GM18502 (cell line): ENCODE data around the gene RBM15.

Experiments used
- ATAC-seq: cut with Tn5 transposase; IDR thresholded peaks from one replicate; pipeline ENCODE4 v1.9.1; 2021; ENCODE audit warnings: mild to moderate bottlenecking; ENCODE audit not compliant: unreplicated experiment, poor library complexity

Gene RBM15

DNA sequence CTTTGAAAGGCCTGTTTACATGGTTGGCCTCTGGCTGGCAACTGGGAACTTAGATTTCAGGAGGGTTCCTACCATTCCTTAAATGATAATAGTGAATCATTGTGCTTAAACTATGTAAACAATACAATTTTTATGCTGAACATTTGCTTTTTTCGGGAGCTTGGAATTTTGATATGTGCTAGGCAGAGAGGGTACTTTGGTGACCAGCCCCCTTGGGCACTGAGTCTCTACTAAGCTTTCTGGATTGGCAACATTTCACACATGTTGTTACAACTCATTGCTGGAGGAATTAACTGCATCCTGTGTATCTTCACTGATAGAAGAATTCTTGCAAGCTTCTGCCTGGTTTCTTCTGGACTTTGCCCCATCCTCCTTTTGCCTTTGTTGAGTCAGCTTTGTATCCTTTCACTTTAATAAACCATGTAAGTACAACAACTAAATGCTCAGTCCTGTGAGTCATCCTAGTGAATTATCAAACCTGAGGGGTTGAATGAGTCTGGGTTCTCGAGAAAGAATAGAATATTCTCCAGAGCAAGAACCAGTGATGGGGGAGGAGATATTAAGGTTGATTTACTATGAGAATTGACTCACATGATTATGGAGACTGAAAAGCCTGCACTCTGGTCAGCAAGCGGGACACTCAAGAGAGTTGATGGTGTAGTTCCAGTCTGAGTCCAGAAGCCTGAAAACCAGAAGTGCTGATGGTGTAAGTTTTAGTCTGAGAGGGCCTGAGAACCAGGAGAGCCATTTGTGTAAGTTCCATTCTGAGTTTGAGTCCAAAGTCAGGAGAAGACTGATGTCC, 54.7 kb downstream of the RBM15 start:
- no peak for ATAC-seq

DNA sequence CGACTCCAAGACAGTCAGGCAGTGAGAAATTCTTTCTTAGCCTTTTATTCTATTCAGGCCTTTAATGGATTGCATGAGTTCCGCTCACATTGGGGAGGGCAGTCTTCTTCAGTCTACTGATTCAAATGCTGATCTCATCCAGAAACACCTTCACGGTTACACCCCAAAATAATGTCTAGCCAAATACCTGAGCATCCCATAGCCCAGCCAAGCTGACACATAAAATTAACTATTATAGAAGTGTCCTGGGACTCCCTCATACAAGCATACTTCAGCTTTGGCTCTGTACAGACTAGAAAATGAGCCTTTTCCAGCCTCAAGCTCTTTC, 55.3 kb downstream of the RBM15 start:
- no peak for ATAC-seq
